ENCODE data around the gene SMIM7. TPM values are rescaled to one million over a fixed set of nuclear protein-coding genes. Genes with fewer than 3 reads are reported as not detected.

SMIM7 gene
- total RNA-seq, 4 donors from 2014 or later: 77.3 to 121 (median 98.8) TPM

- Histone ChIP-seq H3K27me3 (no peaks in the 10 kb centered on the region), H3K9me3 (no peaks in the 10 kb centered on the region), H3K36me3 (peaks cover 68% of the 10 kb centered on the region), H3K27ac (no peak overlapping the region), H3K4me1 (peaks cover 6% of the 10 kb centered on the region), H3K4me3 (no peak overlapping the region)
- 78% methylated on average over 9 of the region's 9 CpGs for WGBS
- no peak for TF ChIP-seq POLR2AphosphoS5 (IDR thresholded peaks at IDR 0.05)
- TF ChIP-seq POLR2A (IDR thresholded peaks at IDR 0.05): no peak
- no peak for TF ChIP-seq CTCF (IDR thresholded peaks at IDR 0.05)
- TF ChIP-seq EP300 (IDR thresholded peaks at IDR 0.05): no peak
- no peak for DNase-seq (ENCODE audit: low spot score in 2 of 2)
Observed at GRCh38 chr19:16645140-16645539, 14.8 kb downstream of the SMIM7 start.

- H3K36me3 ChIP-seq: peaks cover 79% of the 10 kb centered on the region
- no peak overlapping the region for H3K27ac ChIP-seq
- TF ChIP-seq POLR2A (IDR thresholded peaks at IDR 0.05) (no peak), CTCF (IDR thresholded peaks at IDR 0.05) (no peak), EP300 (IDR thresholded peaks at IDR 0.05) (no peak), POLR2AphosphoS5 (IDR thresholded peaks at IDR 0.05) (no peak)
- WGBS: 97% methylated on average over 10 of the region's 10 CpGs
- no peaks in the 10 kb centered on the region for H3K27me3 ChIP-seq
- no peak for DNase-seq (ENCODE audit: low spot score in 2 of 2)
- no peaks in the 10 kb centered on the region for H3K9me3 ChIP-seq
- H3K4me1 ChIP-seq: peaks cover 4% of the 10 kb centered on the region
- no peak overlapping the region for H3K4me3 ChIP-seq
Observed at GRCh38 chr19:16641695-16642094, 18.2 kb downstream of the SMIM7 start.

- Histone ChIP-seq H3K27ac (no peak overlapping the region), H3K27me3 (no peaks in the 10 kb centered on the region), H3K4me1 (peaks cover 4% of the 10 kb centered on the region), H3K4me3 (no peak overlapping the region), H3K9me3 (no peaks in the 10 kb centered on the region), H3K36me3 (peaks cover 76% of the 10 kb centered on the region)
- DNase-seq (ENCODE audit: low spot score in 2 of 2): no peak
- TF ChIP-seq CTCF (IDR thresholded peaks at IDR 0.05) (no peak), POLR2A (IDR thresholded peaks at IDR 0.05) (no peak), EP300 (IDR thresholded peaks at IDR 0.05) (no peak)
- 89% methylated on average over 1 of the region's 1 CpG for WGBS
Observed at GRCh38 chr19:16640951-16641350, 19.0 kb downstream of the SMIM7 start.

GRCh38 chr19:16638666-16639065 is 21.3 kb downstream of the SMIM7 start:
- DNase-seq (ENCODE audit: low spot score in 2 of 2): no peak
- H3K27ac ChIP-seq: no peak overlapping the region
- no peaks in the 10 kb centered on the region for H3K9me3 ChIP-seq
- TF ChIP-seq EP300 (IDR thresholded peaks at IDR 0.05) (no peak), POLR2A (IDR thresholded peaks at IDR 0.05) (no peak), CTCF (IDR thresholded peaks at IDR 0.05) (no peak), POLR2AphosphoS5 (IDR thresholded peaks at IDR 0.05) (no peak)
- peaks cover 4% of the 10 kb centered on the region for H3K4me1 ChIP-seq
- H3K4me3 ChIP-seq: no peak overlapping the region
- peaks cover 67% of the 10 kb centered on the region for H3K36me3 ChIP-seq
- 100% methylated on average over 1 of the region's 1 CpG for WGBS
- H3K27me3 ChIP-seq: no peaks in the 10 kb centered on the region

- no peak overlapping the region for H3K27ac ChIP-seq
- TF ChIP-seq EP300 (IDR thresholded peaks at IDR 0.05) (no peak), CTCF (IDR thresholded peaks at IDR 0.05) (no peak), POLR2A (IDR thresholded peaks at IDR 0.05) (no peak), POLR2AphosphoS5 (IDR thresholded peaks at IDR 0.05) (no peak)
- H3K4me3 ChIP-seq: no peak overlapping the region
- peaks cover 4% of the 10 kb centered on the region for H3K4me1 ChIP-seq
- DNase-seq (ENCODE audit: low spot score in 2 of 2): no peak
- peaks cover 65% of the 10 kb centered on the region for H3K36me3 ChIP-seq
- H3K27me3 ChIP-seq: no peaks in the 10 kb centered on the region
- no peaks in the 10 kb centered on the region for H3K9me3 ChIP-seq
Observed at GRCh38 chr19:16637535-16637934, 22.4 kb downstream of the SMIM7 start.
